ENCODE data around the gene TIMM8A. TPM values are rescaled to one million over a fixed set of nuclear protein-coding genes. Genes with fewer than 3 reads are reported as not detected.

TIMM8A gene
- total and polyA plus RNA-seq, 2 of the 13 experiments (the other 11 are each of a cell fraction or from before 2014, with no cell fraction given) = 6.1 to 25.5 TPM

DNA sequence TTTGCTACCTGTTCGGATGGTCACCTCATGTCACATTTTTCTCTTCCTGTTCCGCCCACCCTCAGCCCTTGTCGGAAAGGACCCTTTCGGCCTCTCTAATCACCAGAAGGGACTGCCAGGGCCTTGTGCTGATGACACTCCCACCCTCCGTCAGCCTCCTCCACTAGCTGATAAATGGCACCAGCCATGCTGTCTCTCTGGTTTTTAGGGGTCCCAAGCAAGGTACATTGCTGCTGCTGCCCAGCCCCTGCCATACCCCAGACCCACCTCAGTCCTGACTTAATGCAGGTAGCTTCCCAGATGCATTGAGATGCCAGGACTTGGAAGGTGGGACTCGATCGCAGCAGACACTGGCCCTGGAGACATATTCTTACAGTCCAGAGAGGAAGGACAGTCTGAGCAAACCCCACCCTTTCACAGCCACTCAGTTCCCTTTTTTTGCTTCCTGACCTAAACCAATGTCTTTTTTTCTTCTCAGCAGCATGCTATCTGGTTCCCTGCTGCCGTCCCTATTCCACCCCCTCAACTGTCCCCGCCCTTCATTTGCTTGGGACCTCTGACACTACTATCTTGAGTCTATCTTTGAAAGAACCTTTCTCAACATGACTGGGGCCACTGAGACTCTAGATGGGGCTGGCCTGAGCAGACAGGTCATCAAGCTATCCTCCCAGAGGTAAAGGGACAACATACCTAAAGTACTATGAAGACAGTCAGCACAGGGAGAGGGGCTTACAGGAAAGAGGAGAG lies 37.4 kb upstream of the TIMM8A start, which contains the start of gene BTK:
TSS of gene BTK (minus strand) at position 397 of the 747 bp plus-strand sequence. CDS start 10,907 bp downstream, outside the sequence.
- POLR2A ChIA-PET = no interaction called here

More for the DNA sequence above, 37.4 kb upstream of the TIMM8A start, which contains the start of gene BTK:
- CTCF ChIA-PET (ENCODE audit: low intra/inter-chr PET ratio, low total read pairs) = no interaction called here
- Histone ChIP-seq H3K36me3 (replicated peaks in 1 of 2; ENCODE audit: control insufficient read depth in 1 of 2, insufficient read depth in 2 of 2, low read length in 2 of 2) (no peaks in the 10 kb centered on the region), H3K27ac (ENCODE audit: extremely low read length, insufficient read depth, low read length) (no peak within 1 kb of the TSS), H3K79me2 (ENCODE audit: insufficient read depth, low read length) (peaks cover under 1% of the 10 kb centered on the region), H3K4me2 (ENCODE audit: low read depth, low read length) (no peak within 1 kb of the TSS), H3K4me3 (replicated peaks in 1 of 3; ENCODE audit: insufficient read depth in 1 of 3, low read depth in 2 of 3, low read length in 3 of 3) (no peak within 1 kb of the TSS), H2AFZ (ENCODE audit: low read length) (no peak within 1 kb of the TSS), H3K4me1 (ENCODE audit: insufficient read depth, low read length) (no peaks in the 10 kb centered on the region), H3K9ac (ENCODE audit: insufficient read depth, low read depth, low read length) (no peak within 1 kb of the TSS), H3K27me3 (ENCODE audit: control insufficient read depth in 1 of 2, insufficient read depth in 2 of 2, low read length in 2 of 2) (no peaks in the 10 kb centered on the region), H4K20me1 (ENCODE audit: insufficient read depth, low read length) (no peaks in the 10 kb centered on the region), H3K9me3 (ENCODE audit: low read length) (no peaks in the 10 kb centered on the region)
- no TSS peak for BruUV-seq (replicated peaks)
- intact Hi-C loops (cut with micrococcal nuclease; ENCODE audit: unreplicated experiment) (no loop called here), in situ Hi-C loops (cut with HindIII; ENCODE audit: extremely low pct_ligation_motif_present, low pct_unique_long_range_greater_than_20kb) (no loop called here)
- no peak for DNase-seq (ENCODE audit: low spot score)
- no peak for ATAC-seq
- no peak for TF ChIP-seq ATAD3A (CRISPR knock-in tag; IDR thresholded peaks at IDR 0.05)
- TF ChIP-seq, protein P1, sequence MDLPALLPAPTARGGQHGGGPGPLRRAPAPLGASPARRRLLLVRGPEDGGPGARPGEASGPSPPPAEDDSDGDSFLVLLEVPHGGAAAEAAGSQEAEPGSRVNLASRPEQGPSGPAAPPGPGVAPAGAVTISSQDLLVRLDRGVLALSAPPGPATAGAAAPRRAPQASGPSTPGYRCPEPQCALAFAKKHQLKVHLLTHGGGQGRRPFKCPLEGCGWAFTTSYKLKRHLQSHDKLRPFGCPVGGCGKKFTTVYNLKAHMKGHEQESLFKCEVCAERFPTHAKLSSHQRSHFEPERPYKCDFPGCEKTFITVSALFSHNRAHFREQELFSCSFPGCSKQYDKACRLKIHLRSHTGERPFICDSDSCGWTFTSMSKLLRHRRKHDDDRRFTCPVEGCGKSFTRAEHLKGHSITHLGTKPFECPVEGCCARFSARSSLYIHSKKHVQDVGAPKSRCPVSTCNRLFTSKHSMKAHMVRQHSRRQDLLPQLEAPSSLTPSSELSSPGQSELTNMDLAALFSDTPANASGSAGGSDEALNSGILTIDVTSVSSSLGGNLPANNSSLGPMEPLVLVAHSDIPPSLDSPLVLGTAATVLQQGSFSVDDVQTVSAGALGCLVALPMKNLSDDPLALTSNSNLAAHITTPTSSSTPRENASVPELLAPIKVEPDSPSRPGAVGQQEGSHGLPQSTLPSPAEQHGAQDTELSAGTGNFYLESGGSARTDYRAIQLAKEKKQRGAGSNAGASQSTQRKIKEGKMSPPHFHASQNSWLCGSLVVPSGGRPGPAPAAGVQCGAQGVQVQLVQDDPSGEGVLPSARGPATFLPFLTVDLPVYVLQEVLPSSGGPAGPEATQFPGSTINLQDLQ (CRISPR knock-in tag; IDR thresholded peaks at IDR 0.05) = no peak
- no peak for TF ChIP-seq HHEX (CRISPR knock-in tag; IDR thresholded peaks at IDR 0.05)
- TF ChIP-seq, protein P2, sequence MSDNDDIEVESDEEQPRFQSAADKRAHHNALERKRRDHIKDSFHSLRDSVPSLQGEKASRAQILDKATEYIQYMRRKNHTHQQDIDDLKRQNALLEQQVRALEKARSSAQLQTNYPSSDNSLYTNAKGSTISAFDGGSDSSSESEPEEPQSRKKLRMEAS (IDR thresholded peaks at IDR 0.05) = no peak
- TF ChIP-seq GATAD2A (CRISPR knock-in tag; IDR thresholded peaks at IDR 0.05) = no peak
- no peak for TF ChIP-seq MEIS1 (CRISPR knock-in tag; IDR thresholded peaks at IDR 0.05; ENCODE audit: borderline replicate concordance)
- no peak for TF ChIP-seq IKZF1 (IDR thresholded peaks at IDR 0.05)
- TF ChIP-seq MBD4 (IDR thresholded peaks at IDR 0.05; ENCODE audit: borderline replicate concordance, low read length) = no peak
- TF ChIP-seq RFXANK (CRISPR knock-in tag; IDR thresholded peaks at IDR 0.05) = no peak
- TF ChIP-seq HNRNPL (IDR thresholded peaks at IDR 0.05; ENCODE audit: low read depth, low read length) = no peak
- TF ChIP-seq ZNF619 (CRISPR knock-in tag; IDR thresholded peaks at IDR 0.05) = no peak
- no peak for TF ChIP-seq BORCS8-MEF2B (CRISPR knock-in tag; IDR thresholded peaks at IDR 0.05)
- TF ChIP-seq, protein P3, sequence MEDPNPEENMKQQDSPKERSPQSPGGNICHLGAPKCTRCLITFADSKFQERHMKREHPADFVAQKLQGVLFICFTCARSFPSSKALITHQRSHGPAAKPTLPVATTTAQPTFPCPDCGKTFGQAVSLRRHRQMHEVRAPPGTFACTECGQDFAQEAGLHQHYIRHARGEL (CRISPR knock-in tag; IDR thresholded peaks at IDR 0.05) = no peak
- FAIRE-seq = no peak
- 75% methylated on average over 9 of the region's 9 CpGs for WGBS (ENCODE audit: low lambda C conversion rate)

Data from HepG2 (cell line).